GM12874 (cell line): ENCODE results near the gene NRGN.

ENCODE experiments used
- CTCF ChIP-seq: IDR thresholded peaks from 2 replicates; pipeline ENCODE4 v1.5.1; 2011; ENCODE audit warnings: low read depth, mild to moderate bottlenecking, control low read depth, low read length, moderate library complexity; ENCODE audit not compliant: insufficient read depth

NRGN gene

GRCh38 chr11:124717786-124718651 is 21.7 kb upstream of the NRGN start:
- no peak for TF ChIP-seq CTCF

DNA sequence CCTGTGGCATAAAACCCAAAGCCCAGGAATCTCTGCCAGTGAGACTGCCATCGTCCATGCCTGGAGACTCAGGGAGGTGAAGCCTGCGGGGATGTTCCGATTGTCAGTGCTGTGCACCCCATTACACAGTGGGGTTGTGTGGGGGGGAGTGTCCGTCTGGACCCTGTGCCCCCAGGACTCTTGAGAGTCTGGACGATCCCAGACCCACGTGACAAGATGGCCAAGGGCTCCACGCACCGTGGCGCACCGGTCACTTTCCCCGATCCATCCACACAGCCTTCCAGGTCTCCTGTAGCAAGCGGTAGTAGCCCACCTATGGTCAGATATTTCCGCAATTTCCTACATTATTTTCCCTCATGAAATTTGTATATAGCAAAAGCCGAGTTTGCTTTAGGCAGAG is 20.9 kb upstream of the NRGN start:
- TF ChIP-seq CTCF: no peak

DNA sequence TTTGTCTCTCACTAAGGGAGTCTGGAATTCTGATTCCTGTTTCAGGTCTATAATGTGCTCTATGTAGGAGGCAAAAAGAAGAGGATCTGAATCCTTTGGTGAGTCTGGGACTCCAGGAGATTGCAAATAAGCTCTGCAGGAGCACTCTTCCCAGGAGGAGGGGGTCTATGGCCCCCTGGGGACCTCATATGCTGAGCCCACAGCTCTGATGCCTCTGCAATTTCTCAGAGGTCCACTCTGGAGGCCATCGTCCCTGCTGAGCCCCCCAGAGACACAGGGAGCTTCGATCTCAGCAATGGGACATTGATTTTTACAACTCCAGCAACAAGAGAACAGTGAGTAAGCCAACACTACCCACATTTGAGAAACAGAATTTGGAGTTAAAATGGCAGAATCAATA is 20.2 kb upstream of the NRGN start:
- TF ChIP-seq CTCF: no peak

GRCh38 chr11:124722176-124722575 is 17.6 kb upstream of the NRGN start:
- no peak for TF ChIP-seq CTCF

DNA sequence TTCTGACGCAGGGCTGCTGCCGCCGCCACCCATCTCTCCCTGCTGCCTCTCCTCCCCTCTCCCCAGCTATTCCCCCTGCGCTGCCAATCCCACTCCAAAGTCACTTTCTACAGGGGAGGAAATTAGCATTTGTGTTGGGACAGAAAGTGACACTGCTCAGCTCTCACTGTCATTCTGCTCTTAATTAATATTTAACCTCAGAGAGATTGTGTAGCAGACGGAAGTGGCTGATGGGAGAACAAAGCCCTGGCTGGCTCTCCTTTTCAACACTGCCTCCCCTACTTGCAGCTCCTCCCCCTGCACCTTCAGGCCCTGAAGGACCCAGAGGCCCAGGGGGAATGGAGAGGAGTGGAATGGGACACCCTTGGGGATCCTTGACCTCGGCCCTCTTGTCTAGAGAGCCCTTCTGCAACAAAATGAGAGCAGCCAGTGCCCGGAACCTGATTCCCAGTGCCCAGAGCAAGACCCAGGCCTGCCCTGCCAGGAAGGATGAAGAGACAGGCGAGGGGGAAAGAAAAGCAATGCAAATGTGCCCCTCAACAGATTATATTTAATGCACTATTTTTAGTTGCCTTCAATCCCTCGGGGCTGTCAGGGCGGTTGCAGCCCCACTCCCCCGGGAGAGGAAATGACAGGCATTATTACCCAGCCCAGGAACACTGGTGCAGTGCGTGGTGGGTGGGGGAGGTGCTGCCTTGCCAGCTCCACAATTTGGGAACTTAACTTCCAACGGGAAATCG is 14.6 kb upstream of the NRGN start:
- no peak for TF ChIP-seq CTCF

DNA sequence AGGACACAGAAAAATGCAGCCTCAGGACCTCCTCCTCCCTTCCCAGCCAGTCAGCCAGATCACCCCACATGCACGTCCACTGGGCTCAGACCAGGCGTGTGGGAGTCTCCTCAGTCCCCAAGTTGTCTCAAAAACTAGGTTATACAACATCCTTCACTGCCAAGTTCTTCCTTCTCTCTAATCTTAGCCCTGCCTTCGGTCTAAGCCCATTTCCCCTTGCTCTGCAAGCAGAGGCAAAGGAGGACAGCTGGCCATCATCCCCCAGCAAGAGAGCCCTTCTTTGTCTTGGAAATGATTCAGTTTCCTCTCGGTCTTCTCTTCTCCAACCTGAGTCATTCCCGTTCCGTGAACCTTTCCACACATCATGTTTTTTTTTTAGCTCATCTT is 14.0 kb upstream of the NRGN start:
- no peak for TF ChIP-seq CTCF

- TF ChIP-seq CTCF: no peak
Measured at GRCh38 chr11:124727474-124727873, 12.3 kb upstream of the NRGN start.
